ENCODE measurements around the gene PROSER1.
"Not testable (repeated sequence)": the region's sequence is repeated elsewhere in the genome, so short reads cannot be mapped to it uniquely, and the experiment has no call there.

Gene PROSER1

DNA sequence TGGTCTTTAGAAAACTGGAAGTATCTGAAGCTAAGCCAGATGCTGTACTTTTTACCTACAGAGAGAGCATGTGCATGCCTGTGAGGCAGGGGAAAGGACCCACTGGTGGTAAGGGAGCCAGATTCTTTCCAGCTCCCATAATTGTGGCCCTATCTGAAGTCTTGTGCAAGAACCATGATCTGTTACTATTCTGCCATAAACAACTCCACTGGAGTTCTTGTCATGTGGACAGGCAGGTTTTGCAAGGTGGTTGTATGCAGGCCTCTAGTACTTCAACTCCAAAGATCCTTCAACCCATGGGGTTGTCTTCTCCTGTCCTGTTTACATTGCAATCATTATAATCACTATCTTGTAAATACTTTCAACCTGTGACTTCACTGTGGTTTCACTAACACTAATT, 14.1 kb downstream of the PROSER1 start:
- DNase-seq = no peak

DNA sequence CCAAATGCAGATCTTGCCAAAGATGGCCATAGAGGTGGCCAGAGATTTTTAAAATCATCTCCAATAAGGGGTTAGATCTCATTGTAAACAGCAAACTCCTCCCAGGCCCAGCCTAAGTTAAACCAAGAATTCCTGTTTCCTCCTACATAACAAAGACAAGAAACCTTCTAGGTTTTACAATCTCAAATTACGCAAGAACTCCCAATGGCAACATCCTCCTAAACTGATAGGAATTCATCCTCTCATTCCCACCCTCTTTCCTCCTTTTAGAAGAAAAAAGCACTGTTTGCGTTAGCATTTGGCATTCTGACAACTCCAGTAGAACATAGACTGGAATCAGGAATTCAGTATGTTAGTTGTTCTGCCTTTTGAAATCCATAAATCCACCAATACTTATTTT, 14.6 kb downstream of the PROSER1 start:
- DNase-seq = no peak

DNA sequence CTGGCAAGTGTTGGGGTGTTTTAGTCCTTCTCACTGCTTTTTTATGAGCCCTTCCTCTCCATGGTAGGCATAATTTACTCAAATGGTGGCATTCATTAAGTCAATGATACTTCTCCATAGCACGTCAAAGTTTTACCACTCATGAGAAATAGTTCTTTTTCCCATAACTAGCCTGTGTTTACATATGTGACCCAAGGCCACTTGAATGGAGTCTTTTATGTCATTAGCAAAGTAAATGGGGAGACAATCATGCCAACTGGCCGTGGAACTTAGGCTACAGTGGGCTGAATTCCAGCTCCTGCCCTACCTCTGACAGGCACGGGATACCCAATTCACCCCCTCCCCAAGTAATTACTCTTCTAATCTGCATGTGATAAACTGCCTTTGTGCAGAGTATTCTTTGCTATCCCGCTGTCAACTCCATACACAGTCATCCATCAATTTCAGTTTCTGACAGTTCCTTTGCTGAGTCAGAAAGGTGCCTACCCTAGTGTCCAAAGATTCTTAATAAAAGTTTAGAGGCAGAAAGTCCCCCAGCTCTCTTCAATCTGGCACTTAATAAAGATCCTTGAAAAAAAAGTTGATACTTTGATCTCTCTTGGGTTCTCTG, 16.9 kb downstream of the PROSER1 start:
- no peak for DNase-seq

DNA sequence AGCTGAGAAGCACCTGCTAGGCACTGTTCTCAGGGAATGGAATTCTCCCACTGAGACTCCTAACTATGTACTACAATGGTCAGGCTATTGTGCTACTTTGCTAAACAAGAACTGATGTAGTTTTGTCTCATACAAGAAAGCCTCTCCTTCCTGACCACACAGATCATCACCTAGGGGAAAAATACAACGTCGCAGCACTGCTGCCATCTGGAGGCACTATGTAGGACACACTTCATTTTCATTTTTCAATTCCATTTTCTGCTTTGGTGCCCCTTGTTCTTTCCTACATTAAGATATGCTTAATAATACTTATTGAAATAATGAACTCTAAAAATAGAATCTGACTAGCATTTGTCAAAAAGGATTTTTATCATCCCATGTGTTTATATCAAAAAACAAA, 21.1 kb downstream of the PROSER1 start:
- DNase-seq = peak in 2 of 14 donors; percentile 12 to 22

DNA sequence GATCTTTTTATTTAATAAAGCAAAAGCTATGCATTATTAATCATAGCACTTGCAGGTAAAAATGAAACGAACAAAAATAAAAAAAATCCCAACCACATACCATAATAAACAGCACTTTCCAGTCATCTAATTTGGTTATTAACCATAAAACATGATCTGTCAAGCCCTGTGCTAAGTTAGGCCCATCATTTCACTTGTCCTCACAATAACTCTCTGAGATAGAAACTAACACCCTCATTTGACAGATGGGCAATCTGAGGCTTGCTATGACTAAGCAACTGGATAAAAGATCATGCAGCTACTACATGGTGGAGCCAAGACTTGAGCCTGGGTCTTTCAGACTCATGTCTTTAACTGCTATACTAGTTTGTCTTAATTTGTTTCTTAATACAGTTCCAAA, 21.8 kb downstream of the PROSER1 start:
- no peak for DNase-seq

DNA sequence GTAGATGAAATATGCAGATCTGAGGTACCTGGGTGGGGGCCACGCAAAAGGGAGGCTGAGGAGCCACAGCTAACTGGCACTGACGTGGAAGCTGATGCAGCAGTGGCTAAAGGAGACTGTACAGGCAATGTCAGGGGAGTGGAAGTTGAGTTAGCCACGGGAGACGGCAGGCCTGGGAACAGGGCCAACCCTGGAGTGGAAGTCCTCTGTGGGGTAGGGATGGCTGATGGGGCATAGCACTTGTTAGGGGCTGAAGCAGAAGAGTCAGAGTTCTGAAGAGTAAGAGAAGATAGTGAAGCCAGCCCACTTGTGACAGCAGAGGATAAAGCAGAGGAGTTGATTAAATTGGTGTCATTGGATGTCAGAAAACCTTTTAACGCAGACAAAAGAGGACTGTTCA, 24.4 kb downstream of the PROSER1 start:
- DNase-seq = no peak

DNA sequence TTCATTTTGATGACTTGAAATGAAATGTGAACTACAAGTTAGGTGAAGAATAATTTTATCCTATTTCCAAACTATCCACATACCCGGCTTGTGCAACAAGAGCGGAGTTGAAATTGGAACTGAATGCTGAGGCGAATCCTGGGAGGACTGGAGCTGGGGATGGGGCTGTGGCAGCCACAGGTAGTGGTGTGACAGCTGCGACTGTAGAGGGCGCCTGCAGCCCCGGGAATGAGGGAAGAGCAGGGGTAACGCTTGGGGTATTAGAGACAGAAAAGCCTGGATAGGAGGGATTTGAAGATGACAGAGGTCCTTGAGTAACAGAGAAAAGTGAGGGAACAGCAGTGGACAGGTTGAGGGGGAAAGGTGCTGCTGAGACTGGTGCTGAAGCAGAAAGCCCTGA, 25.3 kb downstream of the PROSER1 start:
- DNase-seq = no peak

DNA sequence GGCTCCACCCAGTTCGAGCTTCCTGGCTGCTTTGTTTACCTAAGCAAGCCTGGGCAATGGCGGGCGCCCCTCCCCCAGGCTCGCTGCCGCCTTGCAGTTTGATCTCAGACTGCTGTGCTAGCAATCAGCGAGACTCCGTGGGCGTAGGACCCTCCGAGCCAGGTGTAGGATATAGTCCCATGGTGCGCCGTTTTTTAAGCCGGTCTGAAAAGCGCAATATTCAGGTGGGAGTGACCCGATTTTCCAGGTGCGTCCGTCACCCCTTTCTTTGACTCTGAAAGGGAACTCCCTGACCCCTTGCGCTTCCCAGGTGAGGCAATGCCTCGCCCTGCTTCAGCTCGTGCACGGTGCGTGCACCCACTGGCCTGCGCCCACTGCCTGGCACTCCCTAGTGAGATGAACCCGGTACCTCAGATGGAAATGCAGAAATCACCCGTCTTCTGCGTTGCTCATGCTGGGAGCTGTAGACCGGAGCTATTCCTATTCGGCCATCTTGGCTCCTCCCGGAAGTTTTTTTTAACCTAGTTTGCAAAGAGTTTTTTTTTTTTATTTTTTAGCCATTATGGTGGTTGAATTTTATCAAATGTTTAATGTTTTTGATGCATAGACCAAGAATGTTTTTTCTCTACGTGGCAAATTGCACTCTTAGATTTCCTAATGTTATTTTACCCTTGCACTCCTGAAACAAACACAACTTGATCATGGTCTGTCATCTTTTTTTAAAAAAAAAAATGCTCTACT, 31.3 kb downstream of the PROSER1 start:
- not testable (repeated sequence) for DNase-seq

DNA sequence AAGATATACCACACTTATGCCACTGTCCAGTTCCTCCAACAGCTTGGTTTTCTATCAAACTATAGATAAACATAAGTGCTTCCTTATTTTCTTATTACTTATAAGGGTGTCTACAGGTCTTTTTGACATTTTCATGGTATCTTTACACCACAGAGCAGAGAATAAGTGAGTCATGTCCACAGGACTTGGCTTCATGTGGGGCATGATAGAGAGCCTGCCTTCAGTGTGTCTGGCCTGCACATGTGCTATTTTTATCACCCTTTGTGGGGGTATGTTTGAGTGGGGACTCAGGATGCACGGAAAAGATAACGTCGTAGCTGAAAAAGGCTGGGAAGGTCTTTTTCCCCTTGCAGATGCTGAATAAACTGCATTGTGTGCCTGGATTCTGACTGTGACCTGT, 39.1 kb downstream of the PROSER1 start:
- no peak for DNase-seq

DNA sequence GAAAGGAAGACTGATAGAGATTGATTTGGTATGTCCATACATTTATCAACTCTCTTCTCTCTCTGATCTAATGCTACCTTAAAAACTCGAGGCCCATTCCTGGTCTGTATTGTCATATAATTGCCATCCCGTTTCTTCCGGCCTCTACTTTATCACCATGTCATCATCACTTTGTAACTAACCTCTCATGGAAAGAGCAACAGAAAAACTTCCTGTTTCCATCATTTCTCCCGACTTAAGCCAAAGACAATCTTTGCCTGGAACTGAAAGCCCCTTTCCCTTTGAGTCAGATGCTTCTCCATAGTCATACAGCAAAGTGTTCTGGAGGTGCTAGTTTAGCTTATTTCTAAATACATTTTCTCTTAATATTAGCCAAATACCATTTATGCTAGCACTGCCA, 44.5 kb downstream of the PROSER1 start:
- DNase-seq = no peak

DNA sequence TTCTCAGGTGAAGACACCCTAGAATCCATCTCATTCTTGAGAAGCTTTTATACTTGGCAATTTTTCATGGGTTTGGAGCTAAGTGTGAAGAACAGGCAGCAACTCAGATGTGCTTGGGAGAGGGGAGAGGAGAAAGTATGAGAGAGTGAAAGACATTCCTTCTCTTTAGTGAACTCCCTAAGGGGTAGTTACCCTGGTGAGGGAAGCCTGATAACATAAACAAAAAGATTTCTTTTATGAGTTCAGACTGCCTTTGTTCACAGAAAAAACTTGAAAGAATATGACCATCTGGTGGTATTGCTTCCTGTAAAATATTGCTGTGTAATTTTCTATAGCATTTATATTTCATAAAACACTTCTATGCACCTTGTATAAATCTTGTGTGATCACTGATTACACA, 47.2 kb downstream of the PROSER1 start, which contains the start of gene STOML3:
Gene STOML3 (minus strand): TSS at position 139 of the 400 bp plus-strand sequence. CDS start 110 bp downstream, at position 29.
- DNase-seq = no peak

DNA sequence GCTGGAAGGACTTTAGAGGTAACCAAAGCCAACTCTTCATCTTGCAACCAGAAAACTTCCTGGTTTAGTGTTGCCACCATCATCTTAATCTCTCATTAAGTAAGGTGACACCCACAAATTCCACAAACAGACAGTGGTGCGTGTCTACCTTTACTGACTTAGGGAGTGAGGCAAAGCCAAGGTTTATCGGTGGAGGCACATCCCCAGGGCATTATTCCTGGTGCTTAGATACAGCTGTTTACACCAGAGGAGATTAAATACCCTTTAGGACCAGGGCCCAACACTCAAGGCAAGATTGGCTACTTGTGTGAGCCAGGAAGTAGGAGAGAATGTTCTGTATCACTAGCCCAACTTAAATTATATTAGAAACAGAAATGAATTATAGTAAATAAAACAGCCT, 56.8 kb downstream of the PROSER1 start:
- no peak for DNase-seq

DNA sequence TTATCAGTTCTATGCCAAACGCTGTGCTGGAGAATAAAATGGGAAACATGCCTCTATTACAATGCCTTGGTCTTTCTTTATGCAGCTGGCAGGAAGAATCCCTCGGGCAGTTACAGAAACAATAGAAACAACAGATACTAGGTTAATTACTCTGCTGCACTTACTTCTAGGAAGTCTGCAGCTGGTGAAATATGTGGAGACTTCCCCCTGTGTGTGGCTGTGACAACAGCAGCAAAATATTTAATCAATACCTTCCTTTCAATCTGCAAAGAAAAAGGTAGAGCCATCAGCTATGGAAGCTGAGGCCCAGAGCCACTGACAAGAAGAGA, 57.2 kb downstream of the PROSER1 start:
- DNase-seq = no peak

DNA sequence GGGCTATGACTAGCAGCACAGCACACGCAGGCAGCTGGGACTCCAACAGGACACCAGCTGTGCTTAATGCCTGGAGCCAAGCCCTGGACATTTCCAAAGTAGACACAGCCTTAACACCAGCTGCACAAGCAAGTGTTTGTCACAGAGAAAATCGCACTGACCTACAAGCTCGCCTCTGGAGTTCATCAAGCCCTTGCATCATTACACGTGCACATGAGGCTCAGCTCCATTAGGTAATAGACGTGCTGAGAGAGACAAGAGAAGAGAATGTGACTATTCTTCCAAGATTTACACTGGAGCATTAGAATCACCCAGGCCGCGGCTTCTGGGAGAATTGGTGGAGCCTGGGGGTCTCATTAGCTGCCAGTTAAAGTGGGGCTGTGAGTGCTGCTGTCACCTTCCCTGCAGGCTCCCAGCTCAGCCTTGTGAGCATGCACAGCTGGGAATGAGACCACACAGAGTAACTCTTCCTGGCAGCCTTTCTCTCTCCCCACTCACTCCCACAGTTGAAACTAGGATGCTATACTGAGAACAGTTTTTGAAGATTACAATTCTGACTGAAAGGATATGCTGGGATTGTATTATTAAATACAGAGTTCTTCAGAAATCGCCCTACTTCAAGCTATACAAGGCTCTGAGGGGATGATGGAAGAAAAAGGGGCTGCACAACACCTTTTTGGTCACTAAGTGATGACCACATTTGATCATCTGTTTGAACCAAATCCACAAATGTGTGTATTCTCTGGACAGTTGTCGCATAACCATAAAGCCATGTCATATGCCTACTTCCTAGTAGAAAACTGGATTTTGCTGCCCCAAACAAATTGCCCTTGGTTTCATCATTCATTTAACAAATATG, 57.8 kb downstream of the PROSER1 start:
- peak in 3 of 14 donors; percentile 1 to 10 (median 6) for DNase-seq

DNA sequence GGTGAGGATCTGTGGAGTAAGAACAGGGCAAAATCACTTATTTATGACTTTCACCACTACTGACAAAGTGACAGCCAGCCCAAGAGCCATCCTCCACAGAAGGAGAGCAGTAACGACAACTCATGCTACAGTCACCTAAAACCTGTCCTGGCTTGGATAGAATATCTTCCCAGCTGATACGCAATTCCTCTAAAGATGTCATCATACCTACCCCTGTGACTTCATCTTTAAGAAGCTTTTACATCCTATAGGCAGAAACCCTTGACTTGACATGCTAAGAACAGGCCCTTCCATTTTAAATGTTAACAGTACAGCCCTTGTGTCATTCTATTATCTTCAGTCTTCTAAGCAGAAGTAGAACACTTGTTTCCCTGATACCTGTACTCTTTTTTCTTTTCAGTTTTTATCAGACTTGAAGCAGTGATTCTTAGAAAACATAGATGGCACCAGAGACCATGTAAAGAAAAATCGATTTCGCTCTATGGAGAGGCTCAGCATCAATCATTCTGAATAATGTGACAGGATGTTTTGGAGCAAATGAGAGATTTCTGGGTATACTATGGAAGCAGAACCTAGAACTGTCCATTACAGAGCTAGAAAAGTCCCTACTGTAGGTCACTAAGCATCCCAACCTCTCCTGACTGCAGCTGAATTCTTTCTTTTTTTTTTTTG, 67.4 kb downstream of the PROSER1 start:
- DNase-seq = no peak

DNA sequence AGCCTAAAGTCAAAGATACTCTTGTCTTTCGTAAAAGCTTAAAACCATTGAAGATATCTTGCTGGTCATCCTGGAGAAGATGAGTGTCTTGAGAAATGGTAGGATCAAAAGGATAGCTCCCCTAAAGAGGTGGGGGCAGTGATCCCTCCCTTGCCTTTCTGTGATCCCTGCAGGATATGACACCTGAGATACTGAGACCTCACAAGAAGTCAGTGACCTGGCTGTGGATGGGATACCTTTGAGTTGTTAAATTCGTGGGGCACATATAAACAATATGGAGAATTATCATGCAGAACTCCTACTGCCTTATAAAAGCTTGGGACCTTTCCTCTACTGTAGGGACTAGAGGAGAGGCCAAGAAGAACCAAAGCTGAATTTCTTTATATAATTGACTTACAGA, 68.7 kb downstream of the PROSER1 start:
- DNase-seq = no peak

DNA sequence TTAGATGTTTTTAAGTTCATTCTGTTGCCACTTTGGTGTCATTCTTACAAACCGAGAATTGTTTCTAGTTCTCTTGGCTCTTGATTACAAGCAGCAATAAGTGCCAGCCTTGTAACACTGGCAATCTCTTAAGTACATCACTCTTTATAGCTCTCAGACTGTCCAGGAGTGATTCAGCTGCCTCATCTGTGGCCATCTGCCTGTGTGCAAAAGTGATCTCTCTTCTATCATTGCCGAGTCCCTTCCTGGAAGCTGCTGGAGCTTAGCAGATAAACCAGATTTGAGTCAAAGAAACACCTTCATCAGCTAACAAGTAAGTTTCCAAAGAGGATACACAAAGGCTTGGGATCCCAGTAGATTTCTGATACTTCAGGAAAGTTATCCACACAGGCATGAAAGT, 70.4 kb downstream of the PROSER1 start:
- no peak for DNase-seq

DNA sequence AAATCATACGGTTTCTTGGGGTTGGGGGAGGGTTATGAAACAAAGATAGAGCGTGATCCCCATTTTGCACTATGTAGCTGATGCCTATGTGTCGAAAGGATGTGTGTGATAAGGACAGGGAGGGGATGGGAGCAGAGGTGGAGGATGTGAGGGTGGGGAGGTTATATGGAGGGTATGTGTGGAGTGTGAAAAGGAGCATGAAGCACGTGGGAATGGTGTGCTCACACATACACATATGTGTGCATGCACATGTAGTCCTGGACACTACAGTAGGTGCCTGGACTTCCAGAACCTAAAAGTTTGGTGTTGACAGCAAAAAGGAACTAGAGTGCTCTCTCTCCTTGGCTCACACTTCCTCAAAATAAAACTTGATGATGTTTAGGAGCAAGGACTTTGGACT, 72.6 kb downstream of the PROSER1 start:
- no peak for DNase-seq

DNA sequence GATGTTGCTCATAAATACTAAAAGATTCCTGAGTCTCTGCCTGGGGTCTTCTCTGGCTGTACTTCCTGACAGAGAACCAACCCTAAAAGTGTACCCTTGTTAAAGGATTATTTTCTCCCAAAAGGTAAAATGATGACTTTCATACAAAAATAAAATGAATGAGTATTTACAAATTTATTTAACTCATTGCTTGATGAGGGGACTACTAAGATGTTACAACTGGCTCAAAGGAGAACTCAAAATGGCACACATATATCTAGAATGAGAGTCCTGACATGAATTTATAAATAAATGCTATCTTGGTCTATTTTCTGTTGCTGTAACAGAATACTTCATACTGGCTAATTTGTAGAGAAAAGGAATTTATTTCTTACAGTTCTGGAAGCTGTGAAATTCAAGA, 77.7 kb downstream of the PROSER1 start:
- DNase-seq = no peak

Data from C1 segment of cervical spinal cord (tissue), 14 donors.